ENCODE data around the gene ARHGEF11.

ARHGEF11 gene

DNA sequence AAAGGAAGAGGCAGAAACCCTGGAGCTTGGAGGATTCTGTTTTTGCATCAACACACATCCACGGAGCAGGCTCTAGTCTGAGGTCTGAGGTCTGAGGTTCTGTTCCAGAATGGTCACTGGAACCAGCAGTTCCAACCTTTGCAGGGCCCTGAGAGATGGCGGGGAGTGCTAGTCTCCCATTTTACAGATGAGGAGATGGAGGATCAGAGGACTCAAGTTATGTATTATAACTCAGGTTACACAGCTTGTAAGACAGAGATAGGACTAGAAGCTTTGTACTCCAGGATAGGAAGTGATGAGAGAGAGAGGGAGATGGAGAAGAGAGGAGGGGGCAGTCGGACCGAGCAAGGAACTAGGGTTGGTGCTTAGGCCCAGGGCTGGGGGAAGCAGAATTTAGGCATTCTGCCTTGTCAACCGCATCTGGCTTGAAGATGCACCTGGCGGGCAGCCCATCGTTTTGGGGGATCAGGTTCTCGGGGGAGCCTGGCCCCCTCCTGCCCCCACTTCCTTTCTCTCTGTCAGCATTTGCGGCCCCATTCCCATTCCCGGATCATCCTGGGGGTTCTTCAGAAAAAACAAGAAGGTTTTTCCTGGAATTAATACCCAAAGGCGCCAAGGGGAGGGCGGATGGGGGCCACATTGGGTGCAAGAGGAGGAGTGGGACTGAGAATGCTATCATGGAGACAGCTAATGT, 146.4 kb downstream of the ARHGEF11 start:
- no peaks in the 10 kb centered on the region for H3K36me3 ChIP-seq (ENCODE audit: insufficient read depth, low read length)
- no peak overlapping the region for H3K9ac ChIP-seq (ENCODE audit: low read depth, low read length)
- no peaks in the 10 kb centered on the region for H3K9me3 ChIP-seq (replicated peaks; ENCODE audit: low read length)
- no peak overlapping the region for H3K4me2 ChIP-seq (ENCODE audit: low read length)
- no peak overlapping the region for H3K4me3 ChIP-seq (ENCODE audit: low read length)
- peaks cover 29% of the 10 kb centered on the region for H3K4me1 ChIP-seq (ENCODE audit: control insufficient read depth, insufficient read depth, low read length)
- H3K27me3 ChIP-seq (ENCODE audit: control insufficient read depth, insufficient read depth, low read length): peaks cover 15% of the 10 kb centered on the region

DNA sequence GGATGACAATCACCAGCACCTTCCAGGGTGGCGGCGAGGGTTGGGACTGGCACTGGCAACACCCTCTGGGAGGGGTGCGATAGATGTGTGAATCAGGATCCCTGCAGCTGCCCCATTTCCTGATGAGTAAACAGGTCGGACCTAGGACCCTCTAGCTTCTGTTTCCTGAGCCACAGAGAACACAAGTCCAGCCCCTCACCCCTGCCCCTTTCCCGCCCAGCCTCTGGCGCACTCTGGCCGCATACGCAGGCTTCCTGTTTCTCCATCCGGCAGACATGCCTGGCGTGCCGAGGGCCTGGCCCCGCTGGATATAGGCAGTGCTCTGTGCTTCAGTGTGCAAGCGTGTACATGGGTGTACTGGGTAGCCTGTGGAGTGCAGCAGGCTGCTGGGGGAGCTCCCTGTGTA, 147.4 kb downstream of the ARHGEF11 start:
- Histone ChIP-seq H3K4me2 (ENCODE audit: low read length) (no peak overlapping the region), H3K27me3 (ENCODE audit: control insufficient read depth, insufficient read depth, low read length) (peaks cover 11% of the 10 kb centered on the region), H3K9me3 (replicated peaks; ENCODE audit: low read length) (no peaks in the 10 kb centered on the region), H3K4me1 (ENCODE audit: control insufficient read depth, insufficient read depth, low read length) (peaks cover 29% of the 10 kb centered on the region), H3K4me3 (ENCODE audit: low read length) (no peak overlapping the region), H3K36me3 (ENCODE audit: insufficient read depth, low read length) (no peaks in the 10 kb centered on the region), H3K9ac (ENCODE audit: low read depth, low read length) (peak overlapping the region; percentile 10)

DNA sequence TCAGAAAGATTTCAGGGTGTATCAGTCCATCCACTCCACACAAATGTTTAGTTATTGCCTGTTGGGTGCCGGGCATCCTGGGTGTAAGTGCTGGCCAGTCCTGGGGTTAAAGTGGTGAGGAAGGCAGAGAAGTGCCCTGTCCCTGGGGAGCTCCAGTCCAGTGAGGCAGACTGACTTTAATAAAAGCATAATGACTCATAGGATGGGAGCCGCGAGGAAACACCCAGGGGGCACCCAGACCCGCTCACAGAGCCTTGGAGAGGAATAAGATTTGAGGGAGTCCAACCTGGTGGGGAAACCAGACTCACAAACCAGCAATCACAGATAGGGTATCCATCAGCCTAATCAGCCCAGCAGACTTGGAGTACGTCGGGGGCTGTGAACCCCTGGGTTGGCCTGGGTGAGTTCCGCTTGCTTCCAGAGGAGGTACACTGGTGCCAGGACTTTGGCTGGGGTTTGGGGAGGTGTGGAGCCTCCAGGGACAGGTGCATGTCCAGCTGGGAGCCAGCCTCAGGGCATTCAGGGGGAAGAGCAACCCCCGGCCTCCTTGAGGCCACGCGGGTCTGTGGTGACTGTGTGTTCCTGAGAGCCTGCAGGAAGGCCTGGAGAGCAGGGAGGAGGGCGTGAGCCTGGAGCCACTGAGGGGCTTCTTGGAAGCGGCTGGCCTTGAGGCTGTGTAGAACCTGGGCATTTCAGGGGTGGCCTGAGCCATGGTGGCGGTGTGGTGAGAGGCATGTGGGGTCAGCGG, 148.3 kb downstream of the ARHGEF11 start:
- Histone ChIP-seq H3K9me3 (replicated peaks; ENCODE audit: low read length) (no peaks in the 10 kb centered on the region), H3K27me3 (ENCODE audit: control insufficient read depth, insufficient read depth, low read length) (peaks cover 11% of the 10 kb centered on the region), H3K36me3 (ENCODE audit: insufficient read depth, low read length) (no peaks in the 10 kb centered on the region), H3K4me3 (ENCODE audit: low read length) (peak overlapping the region; percentile 30), H3K9ac (ENCODE audit: low read depth, low read length) (peak overlapping the region; percentile 29), H3K4me1 (ENCODE audit: control insufficient read depth, insufficient read depth, low read length) (peaks cover 34% of the 10 kb centered on the region), H3K4me2 (ENCODE audit: low read length) (peak overlapping the region; percentile 68)

DNA sequence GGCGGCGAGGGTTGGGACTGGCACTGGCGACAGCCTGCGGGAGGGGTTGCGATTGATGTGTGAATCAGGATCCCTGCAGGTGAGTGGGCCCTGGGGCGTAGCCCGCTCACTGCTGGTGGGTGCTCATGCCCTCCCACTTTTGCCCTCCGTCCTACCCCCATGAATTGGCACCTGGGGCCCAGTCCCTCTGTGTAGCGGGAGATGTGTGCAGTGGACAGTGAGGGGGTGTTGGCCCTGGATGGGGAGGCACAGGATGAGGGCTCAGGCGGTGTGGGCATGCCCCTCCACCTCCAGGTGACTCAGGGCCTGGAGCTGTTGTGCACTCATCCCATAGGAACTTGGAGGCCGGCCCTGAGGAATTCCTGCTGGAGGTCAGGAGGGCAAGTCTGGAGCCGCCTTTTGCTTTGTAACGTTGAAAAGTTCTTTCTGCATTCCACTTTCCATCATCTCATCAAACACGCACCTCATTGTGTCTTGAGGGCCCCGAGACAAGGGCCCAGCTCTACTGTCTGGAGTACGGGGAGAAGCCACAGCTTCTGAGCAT, 149.0 kb downstream of the ARHGEF11 start:
- H3K36me3 ChIP-seq (ENCODE audit: insufficient read depth, low read length): no peaks in the 10 kb centered on the region
- H3K9me3 ChIP-seq (replicated peaks; ENCODE audit: low read length): no peaks in the 10 kb centered on the region
- peak overlapping the region; percentile 68 for H3K4me2 ChIP-seq (ENCODE audit: low read length)
- peak overlapping the region; percentile 29 for H3K9ac ChIP-seq (ENCODE audit: low read depth, low read length)
- H3K4me3 ChIP-seq (ENCODE audit: low read length): peak overlapping the region; percentile 30
- H3K27me3 ChIP-seq (ENCODE audit: control insufficient read depth, insufficient read depth, low read length): peaks cover 15% of the 10 kb centered on the region
- H3K4me1 ChIP-seq (ENCODE audit: control insufficient read depth, insufficient read depth, low read length): peaks cover 37% of the 10 kb centered on the region

DNA sequence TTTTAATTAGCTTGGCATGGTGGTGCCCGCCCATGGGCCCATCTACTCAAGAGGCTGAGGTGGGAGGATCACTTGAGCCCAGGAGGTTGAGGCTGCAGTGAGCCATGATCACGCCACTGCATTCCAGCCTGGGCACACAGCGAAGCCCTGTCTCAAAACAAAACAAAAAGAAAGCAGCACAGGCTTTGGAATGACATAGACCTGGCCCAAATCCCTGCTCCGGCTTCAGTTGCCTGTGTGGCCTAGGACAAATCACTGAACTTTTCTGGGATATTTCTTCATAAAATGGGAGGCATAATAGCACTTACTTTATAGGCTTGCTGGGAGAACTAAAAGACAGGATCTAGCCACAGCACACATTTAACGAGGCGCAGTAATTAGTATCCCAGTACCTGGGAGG, 149.6 kb downstream of the ARHGEF11 start:
- H3K4me3 ChIP-seq (ENCODE audit: low read length): no peak overlapping the region
- H3K36me3 ChIP-seq (ENCODE audit: insufficient read depth, low read length): no peaks in the 10 kb centered on the region
- H3K4me1 ChIP-seq (ENCODE audit: control insufficient read depth, insufficient read depth, low read length): peaks cover 37% of the 10 kb centered on the region
- H3K27me3 ChIP-seq (ENCODE audit: control insufficient read depth, insufficient read depth, low read length): peaks cover 16% of the 10 kb centered on the region
- H3K9ac ChIP-seq (ENCODE audit: low read depth, low read length): no peak overlapping the region
- H3K9me3 ChIP-seq (replicated peaks; ENCODE audit: low read length): no peaks in the 10 kb centered on the region
- no peak overlapping the region for H3K4me2 ChIP-seq (ENCODE audit: low read length)

DNA sequence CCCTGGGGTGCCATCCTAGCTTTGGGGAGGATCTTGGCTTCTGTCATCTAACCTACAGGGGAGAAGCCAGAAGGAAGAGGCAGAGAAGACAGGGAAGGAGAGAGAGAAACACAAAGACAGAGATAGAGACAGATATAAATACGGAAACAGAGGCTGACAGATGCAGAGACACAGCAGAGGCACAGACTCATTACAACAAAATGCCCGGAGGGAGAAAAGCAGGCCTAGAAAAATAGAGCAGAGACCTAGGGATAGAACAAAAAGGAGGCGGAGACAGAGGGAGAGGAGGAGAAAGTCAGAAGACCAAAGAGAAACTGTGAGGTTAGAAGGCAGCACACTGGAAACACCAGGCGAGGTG, 150.1 kb downstream of the ARHGEF11 start:
- Histone ChIP-seq H3K4me2 (ENCODE audit: low read length) (no peak overlapping the region), H3K9ac (ENCODE audit: low read depth, low read length) (no peak overlapping the region), H3K9me3 (replicated peaks; ENCODE audit: low read length) (no peaks in the 10 kb centered on the region), H3K4me3 (ENCODE audit: low read length) (no peak overlapping the region), H3K27me3 (ENCODE audit: control insufficient read depth, insufficient read depth, low read length) (peaks cover 12% of the 10 kb centered on the region), H3K36me3 (ENCODE audit: insufficient read depth, low read length) (no peaks in the 10 kb centered on the region), H3K4me1 (ENCODE audit: control insufficient read depth, insufficient read depth, low read length) (peaks cover 37% of the 10 kb centered on the region)

DNA sequence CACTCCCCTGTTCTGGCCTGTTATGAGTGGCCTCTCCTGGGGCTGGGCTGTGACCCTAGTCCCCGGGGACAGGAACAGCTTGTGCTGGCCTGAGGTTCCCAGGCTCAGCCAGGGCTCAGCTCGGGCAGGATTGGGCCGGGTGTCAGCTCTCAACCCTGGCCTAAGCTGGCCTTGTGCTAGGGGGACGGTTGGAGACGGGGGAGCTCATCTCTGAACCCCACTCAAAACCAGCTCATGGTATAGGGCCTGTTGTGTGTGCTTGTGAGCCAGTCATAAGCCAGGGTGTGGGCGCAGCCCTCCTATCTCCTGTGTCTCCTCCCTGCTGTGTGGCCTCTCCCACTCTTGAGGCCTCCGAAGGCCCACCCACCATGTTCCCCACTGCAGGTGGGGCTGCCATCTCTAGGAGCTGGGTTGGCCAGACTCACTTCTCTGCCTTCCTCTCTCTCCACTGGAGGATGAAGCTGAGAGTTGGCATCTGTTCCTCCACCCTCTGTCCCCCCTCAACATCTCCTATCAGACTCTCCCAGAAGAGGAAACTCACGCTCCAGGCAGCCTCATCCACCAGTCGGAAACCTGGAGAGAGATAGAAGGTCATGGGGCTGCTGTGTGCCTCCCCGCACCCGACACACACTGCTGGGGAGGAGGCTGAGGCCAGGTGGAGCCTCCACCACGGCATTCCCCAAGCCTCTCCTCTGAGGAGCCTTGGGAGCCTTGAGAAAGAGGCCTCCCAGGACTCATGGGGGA, 150.7 kb downstream of the ARHGEF11 start:
- Histone ChIP-seq H3K9me3 (replicated peaks; ENCODE audit: low read length) (no peaks in the 10 kb centered on the region), H3K4me2 (ENCODE audit: low read length) (no peak overlapping the region), H3K4me3 (ENCODE audit: low read length) (no peak overlapping the region), H3K36me3 (ENCODE audit: insufficient read depth, low read length) (no peaks in the 10 kb centered on the region), H3K9ac (ENCODE audit: low read depth, low read length) (no peak overlapping the region), H3K4me1 (ENCODE audit: control insufficient read depth, insufficient read depth, low read length) (peaks cover 37% of the 10 kb centered on the region), H3K27me3 (ENCODE audit: control insufficient read depth, insufficient read depth, low read length) (peaks cover 11% of the 10 kb centered on the region)

DNA sequence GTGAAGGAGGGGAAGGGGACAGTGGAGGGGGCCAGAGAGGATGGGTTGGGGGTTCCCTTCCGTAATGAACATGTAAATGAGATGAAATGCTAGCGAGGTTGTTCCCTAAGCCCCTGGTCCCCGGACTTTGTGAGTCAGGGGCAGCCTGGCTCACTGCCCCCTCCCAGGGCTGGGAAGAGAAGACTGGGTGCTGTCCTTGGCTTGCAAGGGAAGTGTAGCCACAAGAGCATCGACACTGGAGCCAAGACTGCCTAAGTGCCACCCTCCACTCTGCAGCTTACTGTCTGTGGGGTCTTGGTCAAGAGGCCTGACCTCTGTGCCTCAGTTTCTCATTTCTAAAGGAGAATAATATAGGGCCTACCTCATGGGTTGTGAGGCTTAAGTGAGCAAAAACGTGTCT, 151.5 kb downstream of the ARHGEF11 start:
- no peak overlapping the region for H3K4me3 ChIP-seq (ENCODE audit: low read length)
- peaks cover 37% of the 10 kb centered on the region for H3K4me1 ChIP-seq (ENCODE audit: control insufficient read depth, insufficient read depth, low read length)
- H3K4me2 ChIP-seq (ENCODE audit: low read length): no peak overlapping the region
- no peak overlapping the region for H3K9ac ChIP-seq (ENCODE audit: low read depth, low read length)
- no peaks in the 10 kb centered on the region for H3K9me3 ChIP-seq (replicated peaks; ENCODE audit: low read length)
- H3K27me3 ChIP-seq (ENCODE audit: control insufficient read depth, insufficient read depth, low read length): peaks cover 11% of the 10 kb centered on the region
- H3K36me3 ChIP-seq (ENCODE audit: insufficient read depth, low read length): no peaks in the 10 kb centered on the region

DNA sequence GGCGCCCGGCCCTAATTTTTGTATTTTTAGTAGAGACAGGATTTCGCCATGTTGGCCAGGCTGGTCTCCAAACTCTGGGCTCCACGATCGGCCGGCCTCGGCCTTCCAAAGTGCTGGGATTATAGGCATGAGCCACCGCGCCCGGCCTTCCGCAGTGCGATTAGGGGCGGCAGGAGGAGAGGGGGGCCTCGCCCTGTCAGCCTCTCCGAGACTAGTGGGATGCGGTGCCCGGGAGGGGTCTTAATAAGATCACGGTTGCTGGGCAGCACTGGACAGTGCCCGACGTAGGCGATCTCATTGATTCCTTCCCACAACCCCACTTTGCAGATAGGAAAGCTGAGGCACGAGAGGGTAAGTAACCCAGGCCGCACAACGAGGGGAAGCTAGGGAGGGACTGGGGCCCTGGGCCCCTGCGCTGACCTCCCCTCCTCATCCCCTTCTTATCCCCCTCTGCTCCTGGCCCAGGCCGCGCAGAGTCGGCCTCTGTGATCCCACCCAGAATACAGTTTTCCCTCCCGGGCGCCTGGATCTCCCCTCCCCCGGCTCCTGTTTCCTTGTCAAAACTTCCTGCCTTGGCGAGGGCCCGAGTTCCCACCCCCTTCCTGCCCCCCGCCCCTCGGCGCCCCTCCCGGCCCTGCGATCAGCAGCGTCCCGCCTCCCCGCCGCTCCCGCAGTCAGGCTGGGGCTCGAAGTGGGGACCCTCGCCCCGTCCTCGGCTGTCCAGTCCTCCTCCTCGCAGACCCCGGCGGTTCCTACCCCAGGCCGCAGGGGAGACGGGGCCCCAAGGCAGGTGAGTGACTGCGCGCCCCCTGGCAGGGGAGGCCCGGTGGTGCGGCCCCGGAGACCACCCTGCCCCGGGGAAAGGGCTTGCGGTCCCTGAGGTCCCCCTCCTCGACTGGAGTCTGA, 152.2 kb downstream of the ARHGEF11 start, which contains the start of gene PEAR1:
PEAR1 (plus strand) TSS at position 671 of the 906 bp plus-strand sequence. CDS start 10,209 bp downstream, outside the sequence.
- Histone ChIP-seq H3K4me2 (ENCODE audit: low read length) (peak within 1 kb of the TSS; percentile 54), H3K4me3 (ENCODE audit: low read length) (peak within 1 kb of the TSS; percentile 37), H3K9ac (ENCODE audit: low read depth, low read length) (no peak within 1 kb of the TSS), H3K36me3 (ENCODE audit: insufficient read depth, low read length) (no peaks in the 10 kb centered on the region), H3K9me3 (replicated peaks; ENCODE audit: low read length) (no peaks in the 10 kb centered on the region), H3K4me1 (ENCODE audit: control insufficient read depth, insufficient read depth, low read length) (peaks cover 33% of the 10 kb centered on the region), H3K27me3 (ENCODE audit: control insufficient read depth, insufficient read depth, low read length) (peaks cover 17% of the 10 kb centered on the region)

DNA sequence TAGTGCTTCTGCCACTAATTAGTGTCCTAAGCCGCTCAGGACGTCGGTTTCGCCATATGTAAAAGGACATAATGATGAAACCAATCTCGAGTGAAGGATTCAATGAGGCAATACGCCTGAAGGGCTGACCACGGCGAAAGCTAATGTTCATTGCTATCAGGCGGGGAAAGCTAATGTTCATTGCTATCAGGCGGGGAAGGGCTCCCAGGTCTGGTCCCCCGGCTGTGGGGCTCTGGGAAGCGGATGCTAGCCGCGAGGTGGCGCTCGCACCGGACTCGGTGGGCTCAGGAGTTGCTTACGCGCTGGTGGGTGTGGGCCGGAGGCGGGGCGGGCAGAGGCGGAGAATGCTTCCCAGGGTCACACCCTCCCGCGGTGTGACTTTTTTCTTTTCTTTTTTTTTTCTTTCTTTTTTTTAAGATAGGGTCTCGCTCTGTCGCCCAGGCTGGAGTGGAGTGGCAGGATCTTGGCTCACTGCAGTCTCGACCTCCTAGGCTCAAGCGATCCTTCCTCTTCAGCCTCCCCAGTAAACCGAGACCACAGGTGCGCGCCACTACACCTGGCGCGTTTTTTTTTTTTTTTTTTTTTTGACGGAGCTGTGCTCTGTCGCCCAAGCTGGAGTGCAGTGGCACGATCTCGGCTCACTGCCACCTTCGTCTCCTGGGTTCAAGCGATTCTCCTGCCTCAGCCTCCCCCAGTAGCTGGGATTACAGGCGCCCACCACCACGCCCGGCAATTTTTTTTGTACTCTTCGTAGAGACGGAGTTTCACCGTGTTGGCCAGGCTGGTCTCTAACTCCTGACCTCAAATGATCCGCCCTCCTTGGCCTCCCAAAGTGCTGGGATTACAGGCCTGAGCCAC, 153.1 kb downstream of the ARHGEF11 start:
- Histone ChIP-seq H3K27me3 (ENCODE audit: control insufficient read depth, insufficient read depth, low read length) (peaks cover 25% of the 10 kb centered on the region), H3K4me3 (ENCODE audit: low read length) (peak overlapping the region; percentile 37), H3K4me1 (ENCODE audit: control insufficient read depth, insufficient read depth, low read length) (peaks cover 24% of the 10 kb centered on the region), H3K4me2 (ENCODE audit: low read length) (peak overlapping the region; percentile 54), H3K36me3 (ENCODE audit: insufficient read depth, low read length) (no peaks in the 10 kb centered on the region), H3K9me3 (replicated peaks; ENCODE audit: low read length) (no peaks in the 10 kb centered on the region), H3K9ac (ENCODE audit: low read depth, low read length) (no peak overlapping the region)

All from skeletal muscle satellite cell (primary cell).